ENCODE measurements around the gene TTC5. TPM values are rescaled to one million over a fixed set of nuclear protein-coding genes. Genes with fewer than 3 reads are reported as not detected.

The TTC5 gene
- total and polyA plus RNA-seq, 2 donors (not counting 3 experiments of a cell fraction or from before 2014, with no cell fraction given), result 10.9 to 22.9 TPM

GRCh38 chr14:20350860-20351259 lies 45.1 kb upstream of the TTC5 start:
- no peaks in the 10 kb centered on the region for H3K9me3 ChIP-seq (replicated peaks; ENCODE audit: control insufficient read depth, insufficient read depth, low read length)
- H3K4me1 ChIP-seq (ENCODE audit: control insufficient read depth, extremely low read depth, insufficient read depth, low read length), result peaks cover 12% of the 10 kb centered on the region
- H3K27me3 ChIP-seq (ENCODE audit: control insufficient read depth in 2 of 2, insufficient read depth in 2 of 2, low read length in 2 of 2), result no peaks in the 10 kb centered on the region
- H3K27ac ChIP-seq (ENCODE audit: insufficient read depth, low read depth, low read length), result no peak overlapping the region
- CTCF ChIA-PET, result interaction anchor here (1.0 to 5.5 kb wide), 5 partner anchors 9 to 65 kb away, joined by 4 to 39 read pairs (median 6); partner anchors contain the start of gene CCNB1IP1
- H2AFZ ChIP-seq (ENCODE audit: low read depth, low read length), result no peak overlapping the region
- FAIRE-seq, result no peak
- H3K9ac ChIP-seq (replicated peaks; ENCODE audit: extremely low read depth, insufficient read depth, low read length), result no peak overlapping the region
- no peak overlapping the region for H3K4me2 ChIP-seq (ENCODE audit: insufficient read depth, low read length)
- no peaks in the 10 kb centered on the region for H3K79me2 ChIP-seq (ENCODE audit: control insufficient read depth, insufficient read depth, low read length)
- BruUV-seq (replicated peaks), result no TSS peak
- TF ChIP-seq CTCF (IDR thresholded peaks at IDR 0.05; ENCODE audit: extremely low read depth in 1 of 2, insufficient read depth in 1 of 2, low read depth in 1 of 2, low read length in 2 of 2) (peak; percentile 15 to 22), GATA2 (IDR thresholded peaks at IDR 0.05; ENCODE audit: insufficient read depth, insufficient read length, low read depth, low read length) (no peak)
- intact Hi-C loops (cut with micrococcal nuclease) (loop anchor here (1.0 kb wide), 1 partner anchor 24 kb away; no protein-coding TSS in a partner anchor), dilution Hi-C loops (cut with MboI; ENCODE audit: extremely low pct_ligation_motif_present, low sequenced_read_pairs) (loop anchor here (10.0 kb wide), 2 partner anchors 124 to 194 kb away; no protein-coding TSS in a partner anchor)
- DNase-seq (ENCODE audit: low read depth, low spot score), result peak; percentile 15
- POLR2A ChIA-PET, result no interaction called here
- no peaks in the 10 kb centered on the region for H3K9me1 ChIP-seq (replicated peaks; ENCODE audit: control insufficient read depth, extremely low read depth, insufficient read depth, low read length)
- H4K20me1 ChIP-seq (replicated peaks; ENCODE audit: control insufficient read depth, extremely low read depth, insufficient read depth, low read length), result no peaks in the 10 kb centered on the region
- peaks cover 6 to 11% of the 10 kb centered on the region in 2 experiments for H3K36me3 ChIP-seq (ENCODE audit: control insufficient read depth in 2 of 2, extremely low read depth in 1 of 2, insufficient read depth in 2 of 2, low read length in 2 of 2)
- H3K4me3 ChIP-seq (replicated peaks in 1 of 3; ENCODE audit: insufficient read depth in 1 of 3, low read depth in 1 of 3, low read length in 3 of 3), result no peak overlapping the region

GRCh38 chr14:20350282-20350681 lies 44.5 kb upstream of the TTC5 start:
- POLR2A ChIA-PET, result no interaction called here

More at GRCh38 chr14:20350282-20350681, 44.5 kb upstream of the TTC5 start:
- Histone ChIP-seq H3K4me2 (ENCODE audit: insufficient read depth, low read length) (no peak overlapping the region), H3K9me3 (replicated peaks; ENCODE audit: control insufficient read depth, insufficient read depth, low read length) (no peaks in the 10 kb centered on the region), H3K27me3 (ENCODE audit: control insufficient read depth in 2 of 2, insufficient read depth in 2 of 2, low read length in 2 of 2) (no peaks in the 10 kb centered on the region), H4K20me1 (replicated peaks; ENCODE audit: control insufficient read depth, extremely low read depth, insufficient read depth, low read length) (no peaks in the 10 kb centered on the region), H3K9ac (replicated peaks; ENCODE audit: extremely low read depth, insufficient read depth, low read length) (no peak overlapping the region), H3K79me2 (ENCODE audit: control insufficient read depth, insufficient read depth, low read length) (no peaks in the 10 kb centered on the region), H3K36me3 (ENCODE audit: control insufficient read depth in 2 of 2, extremely low read depth in 1 of 2, insufficient read depth in 2 of 2, low read length in 2 of 2) (peaks cover 6 to 11% of the 10 kb centered on the region in 2 experiments), H3K4me1 (ENCODE audit: control insufficient read depth, extremely low read depth, insufficient read depth, low read length) (peaks cover 12% of the 10 kb centered on the region), H3K9me1 (replicated peaks; ENCODE audit: control insufficient read depth, extremely low read depth, insufficient read depth, low read length) (no peaks in the 10 kb centered on the region), H3K4me3 (replicated peaks in 1 of 3; ENCODE audit: insufficient read depth in 1 of 3, low read depth in 1 of 3, low read length in 3 of 3) (no peak overlapping the region), H3K27ac (ENCODE audit: insufficient read depth, low read depth, low read length) (no peak overlapping the region), H2AFZ (ENCODE audit: low read depth, low read length) (no peak overlapping the region)
- CTCF ChIA-PET, result interaction anchor here (1.0 to 5.5 kb wide), 6 partner anchors 9 to 65 kb away, joined by 3 to 39 read pairs (median 5); partner anchors contain the start of gene CCNB1IP1
- peak; percentile 38 for DNase-seq (ENCODE audit: low read depth, low spot score)
- intact Hi-C loops (cut with micrococcal nuclease), result no loop called here
- dilution Hi-C loops (cut with MboI; ENCODE audit: extremely low pct_ligation_motif_present, low sequenced_read_pairs), result loop anchor here (10.0 kb wide), 2 partner anchors 125 to 195 kb away; no protein-coding TSS in a partner anchor
- peak; percentile 34 for TF ChIP-seq GATA2 (IDR thresholded peaks at IDR 0.05; ENCODE audit: insufficient read depth, insufficient read length, low read depth, low read length)
- TF ChIP-seq POLR2A (IDR thresholded peaks at IDR 0.05; ENCODE audit: low read depth, low read length), result no peak
- TF ChIP-seq CTCF (IDR thresholded peaks at IDR 0.05; ENCODE audit: extremely low read depth in 1 of 2, insufficient read depth in 1 of 2, low read depth in 1 of 2, low read length in 2 of 2), result no peak
- TF ChIP-seq JUN (IDR thresholded peaks at IDR 0.05; ENCODE audit: borderline replicate concordance, insufficient read depth, insufficient read length, low read depth), result peak; percentile 55
- TF ChIP-seq FOS (IDR thresholded peaks at IDR 0.05; ENCODE audit: borderline replicate concordance, insufficient read depth, low read length), result peak; percentile 65
- peak; percentile 77 for FAIRE-seq
- BruUV-seq (replicated peaks), result no TSS peak

All from endothelial cell of umbilical vein (primary cell).